Right ventricle myocardium inferior (tissue), 1 donor: ENCODE measurements around the gene SLC6A7. TPM values are rescaled to one million over a fixed set of nuclear protein-coding genes. Genes with fewer than 3 reads are reported as not detected.
A peak's percentile ranks its signal among the peaks of the same experiment; 100 is the strongest.

Source experiments
- ATAC-seq: fragments of 200-7000 bp; cut with Tn5 transposase; one replicate; pipeline ENCODE4 v1.9.1; 2020; ENCODE audit warnings: mild to moderate bottlenecking, moderate library complexity
- DNase-seq: peaks from one replicate; pipeline ENCODE4 v3.0.0; 2021; ENCODE audit errors: missing footprints
- intact Hi-C: fragments of 100-400 bp; cut with DNase I; formaldehyde crosslinking; loops from one replicate; pipeline ENCODE4 v1.11.0; 2022
- total RNA-seq: library from RNA; stranded (reverse); fragmentation: NEBNext Ultra II Directional; extraction: Animal tissue kit (Norgen Biotek cat#: 25700); gene quantifications from one replicate; pipeline ENCODE4 v1.2.1, GENCODE V29; 2021
- donor health status: DM: no; HTN: yes; CAD: no; lungs with severe emphysema.

SLC6A7 gene
- total RNA-seq, 1 donor from 2014 or later = not detected

DNA sequence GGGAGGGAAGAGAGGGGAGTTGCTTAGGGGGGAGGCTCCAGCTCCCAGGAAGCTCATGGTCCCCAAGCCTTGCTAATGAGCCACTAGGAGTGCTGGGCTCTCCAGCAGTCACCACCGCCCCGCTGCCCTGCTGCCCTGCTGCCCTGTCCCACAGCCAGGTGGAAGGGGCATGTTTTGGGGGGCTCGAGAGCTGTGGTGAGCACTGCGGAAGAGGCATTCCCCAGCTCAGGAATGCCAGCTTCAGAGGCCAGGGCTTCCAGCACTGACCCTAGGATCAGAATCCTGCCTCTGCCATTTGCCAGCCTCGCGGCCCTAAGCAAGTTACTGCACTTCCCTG lies 16.9 kb downstream of the SLC6A7 start:
- intact Hi-C loops = no loop called here
- DNase-seq (no peak), ATAC-seq (no peak)

DNA sequence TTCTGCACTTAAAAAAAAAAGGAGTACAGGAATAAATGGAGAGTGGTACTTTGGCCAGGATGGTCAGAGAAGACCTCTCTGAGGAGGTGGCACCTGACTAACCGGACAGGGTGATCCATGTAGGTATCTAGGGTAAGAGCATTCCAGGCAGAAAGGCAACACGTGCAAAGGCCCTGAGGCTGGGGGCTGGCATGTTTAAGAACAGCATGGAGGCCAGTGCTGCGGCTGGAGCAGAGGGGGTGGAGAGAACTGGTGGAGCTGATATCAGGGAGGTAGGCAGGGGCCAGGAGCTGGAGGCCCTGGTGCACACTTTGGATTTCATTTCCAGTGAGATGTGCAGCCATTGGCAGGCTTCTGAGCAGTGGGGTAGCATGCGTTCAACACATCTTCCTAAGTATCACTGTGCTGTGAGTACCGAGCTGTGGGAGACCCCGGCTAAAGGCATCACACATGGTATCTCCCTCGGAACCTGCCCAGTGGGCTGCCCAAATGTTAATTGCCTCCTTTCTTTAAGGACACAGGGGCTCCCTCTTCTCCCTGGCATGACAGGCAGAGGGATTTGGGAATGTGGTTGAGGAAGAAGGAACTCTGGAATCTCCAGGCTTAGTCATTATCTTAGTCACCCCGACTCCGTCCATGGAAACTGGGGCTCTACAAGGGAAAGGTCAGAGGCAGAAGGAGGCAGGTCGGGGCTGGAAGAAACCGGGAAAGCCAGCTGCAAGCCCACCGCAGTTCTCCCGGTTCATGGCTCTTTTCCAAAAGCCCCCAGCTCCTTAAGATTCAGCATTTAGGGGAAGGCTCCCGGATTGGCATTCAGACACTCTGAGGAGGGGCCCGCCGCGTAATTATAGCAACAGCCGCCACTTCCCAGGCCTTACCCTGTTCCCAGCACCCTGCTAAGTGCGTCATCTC lies 18.6 kb downstream of the SLC6A7 start:
- intact Hi-C loops = no loop called here
- no peak for ATAC-seq
- DNase-seq = no peak

DNA sequence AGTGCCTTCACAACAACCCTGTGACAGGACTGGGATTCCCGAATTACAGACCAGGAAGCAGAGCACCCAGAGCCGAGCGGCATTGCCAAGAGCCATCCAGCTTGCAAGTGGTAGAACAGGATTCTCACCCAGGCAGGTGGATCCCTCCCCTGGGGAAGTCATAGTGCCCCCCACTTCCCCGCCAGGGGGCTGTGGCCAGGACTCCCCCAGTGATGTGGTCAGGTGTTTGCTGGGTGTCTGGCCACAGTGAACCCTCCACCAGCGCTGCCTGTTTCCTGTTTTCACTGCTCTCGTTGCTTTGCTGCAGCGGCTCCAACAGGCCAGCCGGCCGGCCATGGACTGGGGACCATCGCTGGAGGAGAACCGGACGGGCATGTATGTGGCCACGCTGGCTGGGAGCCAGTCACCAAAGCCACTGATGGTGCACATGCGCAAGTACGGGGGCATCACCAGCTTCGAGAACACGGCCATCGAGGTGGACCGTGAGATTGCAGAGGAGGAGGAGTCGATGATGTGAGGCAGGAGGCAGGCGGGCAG lies 19.3 kb downstream of the SLC6A7 start:
- no peak for DNase-seq
- ATAC-seq = no peak
- intact Hi-C loops = no loop called here

DNA sequence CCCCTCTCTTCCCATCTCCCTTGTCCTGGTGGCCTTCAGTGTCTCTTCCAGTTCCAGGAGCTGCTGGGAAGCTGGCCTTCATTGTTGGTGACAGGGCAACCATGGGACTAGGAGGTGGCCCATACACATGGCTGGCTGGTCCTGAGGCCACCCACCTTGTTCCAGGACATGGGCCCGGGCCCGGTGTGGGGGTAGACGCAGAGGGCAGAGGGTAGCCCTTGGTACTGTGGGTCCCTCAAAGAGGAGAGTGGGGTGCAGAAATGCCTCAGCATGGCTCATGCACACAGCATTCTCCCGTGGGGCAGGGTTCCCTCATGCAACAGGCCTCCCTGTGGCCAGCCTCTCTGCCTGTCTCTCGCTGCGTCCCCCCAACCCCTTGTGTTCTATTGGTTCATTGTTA lies 20.8 kb downstream of the SLC6A7 start:
- ATAC-seq (no peak), DNase-seq (no peak)
- intact Hi-C loops = no loop called here

DNA sequence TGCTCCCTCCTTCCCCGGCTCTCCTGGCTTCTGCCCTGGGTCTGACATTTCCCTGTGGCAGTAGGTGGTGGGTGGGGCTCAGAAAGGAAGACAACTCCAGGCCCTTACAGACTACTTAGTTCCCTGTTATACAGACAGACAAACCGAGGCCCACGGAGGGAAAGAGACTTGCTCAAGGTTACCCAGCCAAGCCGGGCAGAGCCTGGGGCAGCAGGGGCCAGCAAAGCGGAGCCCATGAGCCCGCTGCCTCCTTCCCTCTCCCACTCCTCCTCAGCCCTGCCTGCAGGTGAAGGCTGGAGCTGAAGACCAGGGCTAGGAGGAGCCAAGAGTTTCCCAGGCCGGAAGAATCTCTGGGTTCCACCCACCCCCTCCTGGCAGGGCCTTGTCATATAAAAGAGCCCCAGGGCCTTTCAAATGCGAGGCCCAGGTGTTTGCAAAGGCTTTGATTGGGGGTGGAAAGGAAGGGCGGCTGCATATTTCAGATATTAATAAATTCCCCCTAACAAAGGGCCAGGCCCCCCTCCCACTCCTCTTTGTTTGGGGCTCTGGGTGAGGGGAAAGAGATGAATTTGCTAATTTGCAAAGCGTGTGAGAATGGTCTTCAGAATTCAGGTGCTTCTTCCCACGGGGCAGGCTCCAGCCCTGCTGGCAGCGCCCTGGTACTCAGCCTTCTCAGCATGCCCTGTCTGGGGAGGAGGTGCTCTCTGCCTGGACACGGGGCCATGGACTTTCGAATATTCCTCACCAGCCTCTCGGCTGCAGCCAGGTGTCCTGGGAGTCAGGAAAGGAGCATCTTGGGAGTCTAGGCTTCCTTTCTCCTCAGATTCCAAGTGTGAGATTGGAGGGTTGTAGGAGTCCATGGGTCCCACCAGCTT lies 21.5 kb downstream of the SLC6A7 start:
- ATAC-seq = no peak
- no peak for DNase-seq
- intact Hi-C loops = no loop called here

- intact Hi-C loops = no loop called here
- DNase-seq (no peak), ATAC-seq (peak; percentile 33)
Observed at GRCh38 chr5:150213530-150213929, 23.7 kb downstream of the SLC6A7 start.

DNA sequence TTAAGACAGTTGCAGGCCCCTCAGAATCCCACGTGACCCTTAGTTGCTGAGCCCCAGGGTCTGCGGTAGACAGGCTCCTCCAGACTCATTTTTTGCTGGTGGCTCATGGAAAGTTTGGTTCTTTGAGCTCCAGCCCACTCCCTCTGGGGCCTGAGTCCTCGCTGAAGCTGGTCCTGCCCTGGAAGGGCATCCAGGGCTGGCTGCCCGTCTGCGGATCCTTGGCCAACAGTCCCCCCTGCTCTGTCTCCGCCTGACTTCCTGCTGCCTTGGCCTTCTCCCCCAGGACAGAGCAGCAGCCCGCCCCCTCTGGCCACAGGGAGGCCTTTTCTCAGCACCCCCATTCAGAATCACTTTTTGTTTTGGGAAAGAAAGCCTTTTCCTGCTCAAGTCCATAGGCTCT lies 24.4 kb downstream of the SLC6A7 start:
- ATAC-seq = peak; percentile 27
- DNase-seq = no peak
- intact Hi-C loops = no loop called here

- intact Hi-C loops = no loop called here
- DNase-seq = no peak
- ATAC-seq = no peak
Observed at GRCh38 chr5:150215979-150216944, 26.4 kb downstream of the SLC6A7 start.

DNA sequence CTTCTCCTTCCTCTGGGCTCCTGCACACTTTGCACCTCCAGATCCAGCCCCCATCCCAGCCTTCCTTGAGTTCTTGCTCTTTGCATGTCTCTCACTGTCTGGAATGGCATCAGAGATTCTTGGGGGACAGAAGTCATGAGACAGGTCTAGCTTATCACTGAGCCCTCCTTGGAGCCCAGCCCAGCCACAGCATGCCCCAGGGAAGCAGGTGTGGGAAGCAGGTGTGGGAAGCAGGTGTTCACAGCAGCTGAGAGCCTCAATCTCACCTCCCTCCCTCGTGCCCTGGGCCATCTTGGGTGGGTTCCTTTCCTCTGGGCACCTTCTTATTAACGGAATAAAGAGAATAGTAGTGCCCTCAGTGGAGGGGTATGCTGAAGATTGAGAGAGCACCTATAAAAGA lies 27.2 kb downstream of the SLC6A7 start:
- DNase-seq (no peak), ATAC-seq (no peak)
- intact Hi-C loops = no loop called here

DNA sequence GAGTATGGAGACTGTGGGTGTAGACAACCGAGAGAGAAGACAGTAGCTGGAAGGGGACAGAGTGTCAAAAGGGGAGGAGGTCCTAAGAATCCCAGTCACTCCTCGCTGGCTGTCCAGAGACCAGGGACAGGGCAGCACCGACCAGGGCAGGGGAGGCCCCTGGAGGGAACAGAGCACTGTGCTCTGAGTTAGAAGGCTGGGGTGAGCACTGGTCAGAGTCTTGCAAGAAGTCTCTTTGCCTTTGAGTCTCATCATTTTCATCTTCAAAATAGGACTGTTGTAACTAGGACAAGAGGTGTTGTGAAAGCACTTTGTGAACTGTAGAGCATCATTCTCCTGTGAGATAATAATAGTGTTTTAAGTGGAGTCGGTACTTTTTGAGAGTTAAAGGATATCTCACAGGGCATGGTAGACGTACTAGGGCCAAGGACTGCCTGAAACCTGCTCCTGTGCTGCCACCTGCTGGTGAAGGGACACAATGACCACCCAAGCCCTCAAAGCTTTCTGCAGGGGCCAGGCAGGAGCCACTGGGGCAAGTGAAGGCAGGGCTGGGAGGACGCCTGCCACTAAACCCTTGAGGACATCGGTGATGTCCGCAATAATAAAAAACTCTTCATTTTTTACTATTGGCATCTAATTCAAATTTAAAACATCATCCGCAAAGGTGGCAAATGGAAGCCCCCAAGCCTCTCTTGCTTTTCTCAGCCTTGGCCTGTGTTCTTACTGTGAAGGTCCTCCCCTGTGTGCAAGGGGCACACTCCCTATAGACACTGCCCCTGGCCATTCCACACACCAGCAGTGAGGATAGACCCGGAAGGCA lies 28.2 kb downstream of the SLC6A7 start:
- DNase-seq = peak; percentile 89
- intact Hi-C loops = loop anchor here (1.0 kb wide), 3 partner anchors 57 to 194 kb away; no protein-coding TSS in a partner anchor
- peak; percentile 83 for ATAC-seq

DNA sequence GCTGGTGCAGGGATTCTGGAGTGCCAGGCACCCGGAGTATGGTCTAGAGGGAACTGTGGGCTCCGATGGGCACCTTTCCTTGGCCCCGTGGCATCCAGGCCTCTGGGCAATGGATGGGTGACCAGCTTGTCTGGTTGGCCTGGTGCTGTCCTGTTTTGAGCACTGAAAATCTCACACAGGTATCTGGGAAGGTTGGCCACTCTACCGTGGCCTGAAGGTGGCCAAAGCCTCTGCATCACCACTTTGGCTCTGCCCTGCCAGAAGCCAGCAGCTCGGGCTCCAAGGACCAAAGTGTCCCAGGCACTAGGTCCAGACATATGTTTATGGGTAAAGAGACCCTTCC lies 28.8 kb downstream of the SLC6A7 start:
- DNase-seq (no peak), ATAC-seq (no peak)
- intact Hi-C loops = loop anchor here (1.0 kb wide), 3 partner anchors 57 to 194 kb away; no protein-coding TSS in a partner anchor

DNA sequence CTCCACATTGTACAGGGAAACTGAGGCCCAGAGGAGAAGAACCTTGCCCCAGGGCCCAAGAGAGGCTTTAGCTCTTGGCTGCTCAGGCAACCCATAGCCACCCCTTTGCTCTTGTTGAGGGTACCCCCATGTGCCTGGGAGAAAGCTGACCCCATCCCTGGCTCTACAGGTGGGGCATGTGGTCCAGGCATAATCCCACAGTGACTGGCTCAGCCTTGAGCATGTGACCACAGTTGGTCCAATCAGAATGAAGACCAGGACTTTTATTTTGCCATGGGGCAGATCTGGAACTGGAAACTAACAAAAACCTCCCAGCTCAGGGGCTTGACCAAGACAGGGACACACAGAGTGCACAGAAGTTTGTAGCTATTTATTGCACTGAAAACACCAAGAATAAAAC lies 29.3 kb downstream of the SLC6A7 start:
- ATAC-seq (no peak), DNase-seq (no peak)
- intact Hi-C loops = no loop called here

- no peak for DNase-seq
- no peak for ATAC-seq
- intact Hi-C loops = no loop called here
Observed at GRCh38 chr5:150219861-150220260, 30.0 kb downstream of the SLC6A7 start.

DNA sequence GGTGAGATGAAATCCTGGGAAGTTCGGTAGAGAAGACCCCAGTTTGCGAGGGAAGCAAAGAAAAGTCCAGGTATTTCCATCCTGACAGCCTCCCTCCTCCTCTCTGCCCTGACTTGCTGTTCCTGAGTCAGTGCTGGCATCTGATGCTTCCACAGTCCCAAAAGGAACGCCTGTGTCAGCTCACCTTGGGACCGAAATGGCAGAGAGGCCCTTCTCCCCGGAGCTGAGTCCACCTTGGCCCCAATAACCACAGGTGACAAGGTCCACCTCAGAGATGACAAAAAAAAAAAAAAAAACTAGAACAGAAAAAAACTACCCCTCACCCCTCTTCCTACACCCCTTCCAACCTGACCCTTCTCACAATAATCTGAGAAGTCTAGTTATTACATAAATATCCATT lies 31.6 kb downstream of the SLC6A7 start:
- ATAC-seq (no peak), DNase-seq (no peak)
- intact Hi-C loops = no loop called here

DNA sequence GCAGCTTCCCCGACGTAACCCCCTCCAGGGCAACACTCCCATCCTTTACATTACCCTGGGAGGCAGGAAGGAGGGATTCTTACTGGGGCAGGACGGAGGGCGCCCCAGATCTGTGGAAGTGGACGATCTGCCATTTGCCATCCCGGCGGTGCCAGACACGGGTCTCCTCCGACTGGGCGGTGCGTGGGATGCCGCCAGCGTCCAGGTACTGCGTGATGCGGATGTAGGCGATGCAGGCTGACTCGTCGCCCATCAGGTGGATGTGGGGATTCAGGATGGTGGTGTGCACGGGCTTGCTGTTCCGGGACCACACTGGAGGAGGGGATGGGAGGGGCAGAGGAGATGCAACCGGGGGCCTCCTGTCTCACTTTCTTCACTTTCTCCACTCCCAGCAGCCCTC lies 33.0 kb downstream of the SLC6A7 start:
- DNase-seq (no peak), ATAC-seq (no peak)
- intact Hi-C loops = no loop called here

- DNase-seq (no peak), ATAC-seq (no peak)
- intact Hi-C loops = no loop called here
Observed at GRCh38 chr5:150223474-150223873, 33.6 kb downstream of the SLC6A7 start.

- intact Hi-C loops = no loop called here
- DNase-seq (no peak), ATAC-seq (no peak)
Observed at GRCh38 chr5:150224483-150225027, 34.7 kb downstream of the SLC6A7 start.

DNA sequence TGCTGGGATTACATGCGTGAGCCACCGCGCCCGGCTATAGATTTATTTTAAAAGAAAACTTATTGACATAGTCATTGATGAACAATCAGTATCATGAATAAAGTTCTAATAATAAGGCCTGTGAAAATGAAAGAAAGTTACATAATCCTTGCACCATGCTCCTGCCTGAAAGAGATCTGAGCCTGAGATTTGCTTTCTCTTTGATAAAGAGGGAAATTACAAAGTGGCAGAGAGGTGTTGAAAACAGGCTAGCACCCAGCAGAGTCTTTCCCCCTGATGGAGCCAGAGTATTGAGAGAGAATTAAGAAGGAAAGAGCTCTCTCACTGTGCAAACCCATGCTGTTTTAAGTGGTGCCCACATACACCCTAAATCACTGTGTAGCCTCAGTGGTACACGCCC lies 37.2 kb downstream of the SLC6A7 start:
- DNase-seq = no peak
- ATAC-seq = no peak
- intact Hi-C loops = no loop called here
